IPS-18c (cell line): Measurements from ENCODE around the gene GNB1L.

Experiments used
- H3K4me3 ChIP-seq: 2 replicates; pipeline ENCODE4 v1.7.0; 2013; ENCODE audit warnings: low read depth, mild to moderate bottlenecking, low read length, moderate library complexity; ENCODE audit not compliant: insufficient read depth
- H3K9me3 ChIP-seq: one replicate; pipeline ENCODE4 v1.6.1; 2013; ENCODE audit warnings: mild to moderate bottlenecking, low read length, moderate library complexity; ENCODE audit not compliant: control insufficient read depth, insufficient read depth

GNB1L gene

GRCh38 chr22:19854778-19855503, at the start of gene GNB1L, which contains the start of gene RTL10:
Gene GNB1L, minus strand, starts transcription at chr22:19854874. Its CDS starts 33,519 bp downstream, at chr22:19821355.
Gene RTL10, minus strand, starts transcription at chr22:19854874. Its CDS starts 2,613 bp downstream, at chr22:19852261.
- Histone ChIP-seq H3K4me3 (peak within 1 kb of the TSS; percentile 92), H3K9me3 (no peaks in the 10 kb centered on the region)

- H3K4me3 ChIP-seq = no peak overlapping the region
- no peaks in the 10 kb centered on the region for H3K9me3 ChIP-seq
These were observed 49.6 kb upstream of the GNB1L start for GRCh38 chr22:19904174-19904856.

- H3K4me3 ChIP-seq = no peak overlapping the region
These were observed 48.8 kb upstream of the GNB1L start for GRCh38 chr22:19903513-19903912.

DNA sequence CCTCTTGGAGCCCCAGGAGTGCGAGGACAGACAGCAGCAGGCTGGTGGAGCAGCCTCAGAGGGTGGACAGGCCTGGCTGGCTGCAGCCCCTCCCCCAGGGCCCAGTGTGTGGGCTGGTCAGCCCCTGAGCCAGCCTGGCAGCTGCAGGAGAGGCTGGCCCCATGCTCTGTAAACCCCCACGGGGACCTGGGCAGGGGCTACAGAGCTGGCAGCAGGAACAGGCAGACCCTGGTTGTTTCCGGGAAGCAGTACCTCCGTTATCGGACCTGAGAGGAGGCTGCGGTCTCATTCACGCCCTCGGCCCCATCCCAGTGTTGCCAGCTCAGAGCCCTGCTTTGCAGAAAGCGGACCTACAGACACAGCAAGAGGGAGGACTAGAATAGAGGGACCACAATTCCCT, 48.4 kb upstream of the GNB1L start:
- Histone ChIP-seq H3K4me3 (no peak overlapping the region), H3K9me3 (no peaks in the 10 kb centered on the region)

More at GRCh38 chr22:19903513-19903912, 48.8 kb upstream of the GNB1L start:
- H3K9me3 ChIP-seq = no peaks in the 10 kb centered on the region

GRCh38 chr22:19902245-19902715, 47.6 kb upstream of the GNB1L start:
- H3K4me3 ChIP-seq = no peak overlapping the region
- no peaks in the 10 kb centered on the region for H3K9me3 ChIP-seq

- Histone ChIP-seq H3K9me3 (no peaks in the 10 kb centered on the region), H3K4me3 (no peak overlapping the region)
These were observed 47.0 kb upstream of the GNB1L start for GRCh38 chr22:19901577-19902244.

DNA sequence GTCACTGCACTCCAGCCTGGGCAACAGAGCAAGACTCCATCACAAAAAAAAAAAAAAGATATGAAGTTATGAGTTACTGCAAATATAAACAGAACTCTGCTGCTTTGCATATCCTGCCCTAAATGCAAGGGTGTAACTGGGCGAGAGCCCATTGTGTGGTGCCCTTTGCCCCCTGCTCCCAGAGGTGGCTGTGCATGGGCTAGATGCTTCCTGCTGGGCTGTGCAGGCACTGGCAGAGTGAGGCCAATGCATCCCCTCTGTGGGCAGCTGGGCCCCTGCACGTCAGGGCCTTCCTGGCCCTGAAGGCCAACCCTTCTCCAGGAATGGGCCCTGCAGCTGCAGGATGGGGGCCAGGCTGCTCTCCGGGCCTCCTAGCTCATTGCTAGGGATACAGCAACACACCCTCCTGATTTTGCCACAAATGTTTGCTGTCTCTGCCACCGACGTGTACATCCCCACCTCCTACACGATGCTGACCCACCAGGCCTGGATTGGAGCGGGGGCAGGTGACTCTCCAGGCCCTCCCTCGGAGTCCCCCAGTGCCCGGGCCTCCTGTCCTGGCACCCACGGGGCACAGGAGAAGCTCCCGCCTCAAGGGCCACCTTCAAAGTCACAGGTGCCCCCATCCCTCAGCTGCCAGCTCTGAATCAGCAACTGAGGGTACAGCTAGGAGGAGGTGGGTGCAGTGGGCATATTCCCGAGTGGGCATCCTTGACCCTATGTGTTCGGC, 46.2 kb upstream of the GNB1L start:
- Histone ChIP-seq H3K4me3 (no peak overlapping the region), H3K9me3 (no peaks in the 10 kb centered on the region)

GRCh38 chr22:19898831-19899567, 44.3 kb upstream of the GNB1L start:
- H3K9me3 ChIP-seq = no peaks in the 10 kb centered on the region
- H3K4me3 ChIP-seq = no peak overlapping the region

GRCh38 chr22:19898145-19898544, 43.5 kb upstream of the GNB1L start:
- no peaks in the 10 kb centered on the region for H3K9me3 ChIP-seq
- H3K4me3 ChIP-seq = no peak overlapping the region

- Histone ChIP-seq H3K9me3 (no peaks in the 10 kb centered on the region), H3K4me3 (no peak overlapping the region)
These were observed 43.1 kb upstream of the GNB1L start for GRCh38 chr22:19897726-19898125.

DNA sequence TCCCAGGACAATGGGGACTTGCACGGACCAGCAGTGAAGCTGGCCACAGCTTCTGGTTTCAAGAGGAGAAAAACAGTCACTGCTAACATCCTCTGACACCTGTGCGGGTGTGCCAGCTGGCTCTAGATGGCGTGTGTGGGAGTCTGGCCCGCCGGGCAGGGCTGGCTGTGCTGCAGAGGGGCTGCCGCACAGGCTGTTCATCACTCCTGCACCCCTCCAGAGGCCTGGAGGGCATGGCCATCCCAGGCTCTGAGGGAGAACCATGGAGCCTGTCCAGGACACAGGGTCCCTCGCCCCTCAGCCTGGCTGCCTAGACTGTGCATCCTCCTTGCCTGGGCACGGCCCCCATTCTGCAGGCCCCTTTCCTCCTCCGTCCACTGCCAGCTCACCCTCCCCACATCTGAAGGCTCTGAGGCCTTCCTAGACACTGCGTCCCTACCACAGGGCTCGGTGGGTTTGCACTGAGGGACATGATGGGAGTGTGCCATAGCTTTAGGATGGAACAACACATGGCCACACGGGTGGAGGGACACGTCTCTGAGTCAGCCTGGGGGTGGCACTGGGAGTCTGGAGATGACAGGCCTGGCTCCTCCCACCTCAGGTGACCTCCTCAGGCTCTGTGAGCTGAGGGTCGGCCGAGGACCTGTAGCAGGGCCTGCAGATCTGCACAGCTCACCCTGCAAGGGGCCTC, 42.1 kb upstream of the GNB1L start:
- Histone ChIP-seq H3K4me3 (no peak overlapping the region), H3K9me3 (no peaks in the 10 kb centered on the region)

- Histone ChIP-seq H3K9me3 (no peaks in the 10 kb centered on the region), H3K4me3 (no peak overlapping the region)
These were observed 40.6 kb upstream of the GNB1L start for GRCh38 chr22:19895160-19895849.

- Histone ChIP-seq H3K4me3 (no peak overlapping the region), H3K9me3 (no peaks in the 10 kb centered on the region)
These were observed 38.7 kb upstream of the GNB1L start for GRCh38 chr22:19893363-19893762.

DNA sequence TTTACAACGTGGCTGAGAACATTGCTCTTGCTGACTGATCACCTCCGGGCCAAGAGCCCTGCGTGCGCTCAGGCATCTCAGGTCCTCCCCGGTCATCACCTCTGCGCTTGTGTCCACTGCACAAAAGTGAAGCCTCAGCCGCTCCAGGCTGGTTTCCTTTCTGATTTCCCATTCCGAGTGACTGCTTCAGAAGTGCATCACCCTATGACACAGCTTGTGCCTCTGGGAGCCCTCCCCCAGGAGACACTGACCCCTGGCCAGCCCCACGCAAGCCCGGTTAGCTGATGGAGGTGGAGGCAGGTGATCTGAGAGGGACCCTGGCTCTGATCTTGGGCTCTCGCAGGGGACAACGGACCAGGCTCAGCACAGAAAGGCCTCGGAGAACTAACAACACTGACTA, 38.3 kb upstream of the GNB1L start:
- H3K4me3 ChIP-seq = no peak overlapping the region
- H3K9me3 ChIP-seq = no peaks in the 10 kb centered on the region

DNA sequence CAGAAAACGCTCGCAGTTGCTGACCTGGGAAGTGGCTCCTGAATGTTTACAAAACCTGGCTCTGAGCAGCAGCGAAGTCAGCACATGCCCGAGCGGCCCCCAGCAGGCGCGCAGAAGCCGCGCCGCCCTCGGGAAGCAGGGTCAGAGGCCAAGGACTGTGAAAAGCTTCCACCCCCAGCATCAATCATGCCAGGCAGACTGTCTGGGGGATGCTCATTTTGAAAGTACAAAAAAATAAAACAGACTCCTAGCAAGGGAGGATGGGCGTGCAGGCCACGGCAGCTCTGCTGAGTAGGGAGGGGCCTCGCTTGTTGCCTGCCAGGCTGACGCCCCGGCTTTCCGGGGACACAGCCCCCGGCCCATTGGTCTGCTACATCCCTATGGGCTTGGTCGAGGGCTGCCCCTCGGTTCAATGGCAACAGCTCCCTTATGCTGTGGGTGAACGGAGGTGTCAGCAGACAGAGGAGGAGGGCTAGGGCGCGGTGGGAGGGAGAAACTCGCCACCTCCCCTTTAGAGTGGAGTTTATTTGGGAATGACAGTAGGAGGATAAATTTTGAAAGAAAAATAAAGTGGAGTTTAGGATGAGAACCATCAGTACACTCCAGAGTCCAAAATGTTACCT, 37.7 kb upstream of the GNB1L start:
- no peak overlapping the region for H3K4me3 ChIP-seq

More for the DNA sequence above, 37.7 kb upstream of the GNB1L start:
- no peaks in the 10 kb centered on the region for H3K9me3 ChIP-seq
